Thyroid gland (tissue), 4 donors: Measurements from ENCODE around the gene KLK8. TPM values are rescaled to one million over a fixed set of nuclear protein-coding genes. Genes with fewer than 3 reads are reported as not detected.

ENCODE experiments used
- DNase-seq, 2 donors: peaks; one replicate each; pipeline ENCODE4 v3.0.0-alpha.2; 2019
- H3K27ac ChIP-seq, 3 donors: fragments of 200-600 bp; sonication (generic); 1 replicate in 2 of 3; 2 replicates in 1 of 3; pipeline ENCODE4 v1.5.1; 2016 to 2019; ENCODE audit warnings: mild to moderate bottlenecking in 1 of 3, moderate library complexity in 1 of 3
- H3K27me3 ChIP-seq: fragments of 200-600 bp; sonication (generic); one replicate; pipeline ENCODE4 v1.5.1; 2019
- H3K36me3 ChIP-seq, 2 donors: fragments of 200-600 bp; sonication (generic); one replicate each; pipeline ENCODE4 v1.5.1; 2016 to 2019
- H3K4me1 ChIP-seq, 2 donors: fragments of 200-600 bp; sonication (generic); one replicate each; pipeline ENCODE4 v1.5.1; 2017 to 2019
- H3K4me3 ChIP-seq, 3 donors: fragments of 200-600 bp; sonication (generic); replicated peaks in 1 of 3; 1 replicate in 2 of 3; 2 replicates in 1 of 3; pipeline ENCODE4 v1.5.1; 2016; ENCODE audit warnings: mild to moderate bottlenecking in 1 of 3
- H3K9me3 ChIP-seq: fragments of 200-600 bp; sonication (generic); one replicate; pipeline ENCODE4 v1.5.1; 2017
- POLR2A ChIP-seq, 2 donors: fragments of 450-650 bp; IDR thresholded peaks; one replicate each; pipeline ENCODE4 v1.6.1; 2017; ENCODE audit warnings: antibody characterized with exemption in 2 of 2, mild to moderate bottlenecking in 2 of 2, moderate library complexity in 1 of 2
- WGBS, 2 donors: methylation state at CpG; one replicate each; pipeline ENCODE4 v1.1.5; 2017; 5-methylcytosine and 5-hydroxymethylcytosine counted together
- intact Hi-C: fragments of 100-400 bp; cut with DNase I; formaldehyde crosslinking; loops from one replicate; pipeline ENCODE4 v1.15.1; 2023
- total RNA-seq, 4 donors: library from RNA; depleted of rRNA; stranded (reverse); fragments of >200 nt; gene quantifications; one replicate each; pipeline ENCODE4 v1.2.3, GENCODE V29; 2016
- TF ChIP-seq, protein P1 (sequence below), 6 experiments: fragments of 200-600 bp in 3 of 6; fragments of 450-650 bp in 3 of 6; sonication (generic) in 3 of 6; IDR thresholded peaks; one replicate each; pipeline ENCODE4 v1.5.1; 2016 to 2019; ENCODE audit warnings: antibody characterized with exemption in 6 of 6, mild to moderate bottlenecking in 2 of 6, inconsistent platforms in 1 of 6, moderate library complexity in 1 of 6

The KLK8 gene
- total RNA-seq, 4 donors from 2014 or later = 0.78 TPM; not detected in 3

DNA sequence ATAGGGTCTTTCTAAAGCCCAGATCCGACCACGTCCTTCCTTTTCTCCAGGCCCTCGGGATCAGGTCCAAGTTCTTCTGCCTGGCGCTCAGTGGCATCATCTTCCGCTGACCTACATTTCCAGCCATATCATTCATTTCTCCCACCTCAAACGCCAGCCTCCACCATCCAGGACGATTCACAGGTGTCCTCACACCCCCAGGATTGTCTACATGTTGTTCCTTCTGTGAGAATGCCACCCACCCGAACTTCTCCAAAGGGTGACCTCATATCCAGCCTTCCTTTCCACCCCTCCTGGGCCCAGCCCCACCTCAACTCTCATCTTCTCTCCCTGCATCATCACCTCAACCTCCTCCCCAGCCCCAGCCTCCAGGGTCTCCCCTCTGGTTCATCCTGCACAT lies 43.8 kb downstream of the KLK8 start:
- intact Hi-C loops = no loop called here
- Histone ChIP-seq H3K4me3 (no peak overlapping the region), H3K27me3 (no peaks in the 10 kb centered on the region), H3K36me3 (no peaks in the 10 kb centered on the region), H3K4me1 (no peaks in the 10 kb centered on the region), H3K27ac (no peak overlapping the region), H3K9me3 (no peaks in the 10 kb centered on the region)
- TF ChIP-seq, protein P1, sequence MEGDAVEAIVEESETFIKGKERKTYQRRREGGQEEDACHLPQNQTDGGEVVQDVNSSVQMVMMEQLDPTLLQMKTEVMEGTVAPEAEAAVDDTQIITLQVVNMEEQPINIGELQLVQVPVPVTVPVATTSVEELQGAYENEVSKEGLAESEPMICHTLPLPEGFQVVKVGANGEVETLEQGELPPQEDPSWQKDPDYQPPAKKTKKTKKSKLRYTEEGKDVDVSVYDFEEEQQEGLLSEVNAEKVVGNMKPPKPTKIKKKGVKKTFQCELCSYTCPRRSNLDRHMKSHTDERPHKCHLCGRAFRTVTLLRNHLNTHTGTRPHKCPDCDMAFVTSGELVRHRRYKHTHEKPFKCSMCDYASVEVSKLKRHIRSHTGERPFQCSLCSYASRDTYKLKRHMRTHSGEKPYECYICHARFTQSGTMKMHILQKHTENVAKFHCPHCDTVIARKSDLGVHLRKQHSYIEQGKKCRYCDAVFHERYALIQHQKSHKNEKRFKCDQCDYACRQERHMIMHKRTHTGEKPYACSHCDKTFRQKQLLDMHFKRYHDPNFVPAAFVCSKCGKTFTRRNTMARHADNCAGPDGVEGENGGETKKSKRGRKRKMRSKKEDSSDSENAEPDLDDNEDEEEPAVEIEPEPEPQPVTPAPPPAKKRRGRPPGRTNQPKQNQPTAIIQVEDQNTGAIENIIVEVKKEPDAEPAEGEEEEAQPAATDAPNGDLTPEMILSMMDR (IDR thresholded peaks at IDR 0.05) = no peak
- no peak for TF ChIP-seq POLR2A (IDR thresholded peaks at IDR 0.05)
- no peak for DNase-seq
- 80 to 84% methylated on average over 8 of the region's 8 CpGs for WGBS, 2 donors

DNA sequence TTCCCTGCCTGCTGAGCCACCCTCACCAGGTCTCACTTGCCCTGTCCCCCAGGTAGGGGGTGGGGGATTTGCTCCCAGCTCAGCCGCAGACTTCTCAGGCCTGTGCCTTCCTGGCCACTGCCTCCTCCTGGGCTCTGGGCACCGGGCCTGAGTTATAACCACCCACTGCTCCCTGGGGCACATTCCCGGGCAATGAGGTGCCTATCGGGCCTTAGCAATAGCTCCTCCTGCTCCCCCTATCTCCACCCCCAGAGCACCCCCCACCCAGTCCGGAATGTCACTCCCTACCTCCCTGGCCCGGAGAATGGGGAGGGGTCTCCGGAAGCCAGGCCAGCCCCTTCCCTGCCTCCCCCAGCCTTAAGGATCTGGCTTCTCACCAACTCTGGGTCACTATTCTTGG lies 48.5 kb downstream of the KLK8 start, which contains the start of gene KLK5:
Gene KLK5, minus strand, starts transcription at position 129 of the 400 bp plus-strand sequence. CDS start 381 bp downstream, outside the sequence.
- Histone ChIP-seq H3K27me3 (no peaks in the 10 kb centered on the region), H3K4me1 (no peaks in the 10 kb centered on the region), H3K27ac (no peak within 1 kb of the TSS), H3K9me3 (no peaks in the 10 kb centered on the region), H3K4me3 (no peak within 1 kb of the TSS), H3K36me3 (no peaks in the 10 kb centered on the region)
- intact Hi-C loops = no loop called here
- DNase-seq = no peak
- WGBS, 2 donors = 3 to 12% methylated on average over 4 to 6 of the region's 7 CpGs
- TF ChIP-seq, protein P1 (IDR thresholded peaks at IDR 0.05) = no peak
- TF ChIP-seq POLR2A (IDR thresholded peaks at IDR 0.05) = no peak

DNA sequence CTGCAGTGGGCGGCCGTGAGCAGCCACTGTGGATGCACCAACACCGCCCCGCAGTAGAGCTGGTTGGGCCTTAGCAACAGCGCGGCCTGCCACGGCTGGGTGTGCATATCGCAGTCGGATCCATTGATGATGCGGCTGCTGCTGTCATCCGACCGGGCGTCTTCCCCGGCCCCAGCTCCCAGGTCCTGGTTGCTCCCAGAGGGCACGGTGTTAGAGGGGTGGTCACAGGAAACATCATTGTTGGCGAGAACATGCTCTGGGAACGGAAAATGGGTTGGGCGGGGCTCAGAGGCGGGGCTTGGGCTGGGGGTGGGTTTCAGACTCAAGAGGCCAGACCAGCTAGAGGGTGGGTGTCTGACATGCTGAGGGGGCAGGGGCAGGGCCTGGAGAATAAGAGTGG lies 51.5 kb downstream of the KLK8 start:
- Histone ChIP-seq H3K4me3 (no peak overlapping the region), H3K4me1 (no peaks in the 10 kb centered on the region), H3K27me3 (no peaks in the 10 kb centered on the region), H3K36me3 (no peaks in the 10 kb centered on the region), H3K9me3 (no peaks in the 10 kb centered on the region), H3K27ac (no peak overlapping the region)
- DNase-seq = no peak
- no peak for TF ChIP-seq POLR2A (IDR thresholded peaks at IDR 0.05)
- TF ChIP-seq, protein P1 (IDR thresholded peaks at IDR 0.05) = no peak
- intact Hi-C loops = no loop called here
- WGBS, 2 donors = 58 to 75% methylated on average over 13 to 19 of the region's 19 CpGs

DNA sequence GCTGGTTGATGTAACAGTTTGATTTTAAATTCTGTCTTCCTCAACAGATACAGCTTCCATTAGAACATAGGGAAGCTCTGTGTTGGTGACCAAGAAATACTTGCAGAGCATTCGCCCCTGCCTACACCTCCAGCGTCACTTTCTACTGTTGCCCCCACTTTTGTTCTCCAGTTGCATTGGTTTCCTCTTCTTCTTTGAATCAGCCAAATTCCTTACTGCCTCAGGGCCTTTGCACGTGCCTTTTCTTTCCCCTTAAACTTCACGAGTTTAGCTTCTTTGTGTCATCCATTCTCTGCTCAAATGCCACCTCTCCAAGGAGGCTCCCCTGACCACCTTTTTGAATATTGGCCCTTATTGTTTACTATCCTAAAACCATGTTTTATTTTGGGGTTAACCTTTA lies 54.3 kb downstream of the KLK8 start:
- Histone ChIP-seq H3K27ac (no peak overlapping the region), H3K4me1 (no peaks in the 10 kb centered on the region), H3K36me3 (no peaks in the 10 kb centered on the region), H3K27me3 (no peaks in the 10 kb centered on the region), H3K4me3 (no peak overlapping the region), H3K9me3 (no peaks in the 10 kb centered on the region)
- WGBS, 2 donors = 83 to 86% methylated on average over 4 of the region's 4 CpGs
- intact Hi-C loops = no loop called here
- no peak for DNase-seq
- TF ChIP-seq POLR2A (IDR thresholded peaks at IDR 0.05) = no peak
- TF ChIP-seq, protein P1 (IDR thresholded peaks at IDR 0.05) = no peak

Other genes with a start within 250 kb of the KLK8 start
- gene GPR32, start 231.1 kb downstream of the KLK8 start, total RNA-seq = not detected
- not detected for gene ACP4, start 211.2 kb downstream of the KLK8 start, total RNA-seq
- 1 to 10 TPM in 2 of 4 donors, under 1 TPM in 1, not detected in 1; 0.67 to 6.6 (median 6.1) TPM for gene KLK1, start 177.8 kb downstream of the KLK8 start, total RNA-seq
- gene KLK15, start 168.0 kb downstream of the KLK8 start, total RNA-seq = 1 to 10 TPM in 2 of 4 donors, under 1 TPM in 1, not detected in 1; 0.81 to 2.8 (median 1.8) TPM
- gene KLK3, start 146.7 kb downstream of the KLK8 start, total RNA-seq = 1 to 10 TPM in 1 of 4 donors, under 1 TPM in 1, not detected in 2; 0.54 to 1.3 TPM
- gene KLK2, start 128.2 kb downstream of the KLK8 start, total RNA-seq = 10 to 100 TPM in 1 of 4 donors, 1 to 10 TPM in 3; 2.8 to 11.0 (median 5.0) TPM
- gene KLK4, start 90.2 kb downstream of the KLK8 start, total RNA-seq = 1 to 10 TPM in 3 of 4 donors, not detected in 1; 1.1 to 3.1 (median 1.9) TPM
- gene KLK5, start 48.6 kb downstream of the KLK8 start, total RNA-seq = under 1 TPM in 1 of 4 donors, not detected in 3; 0.44 TPM
- not detected for gene KLK6, start 32.0 kb downstream of the KLK8 start, total RNA-seq
- under 1 TPM in 2 of 4 donors, not detected in 2; 0.34 to 0.89 TPM for gene KLK7, start 17.7 kb downstream of the KLK8 start, total RNA-seq
- under 1 TPM in 1 of 4 donors, not detected in 3; 0.63 TPM for gene KLK10, start 18.1 kb upstream of the KLK8 start, total RNA-seq
- under 1 TPM in 2 of 4 donors, not detected in 2; 0.40 to 0.93 TPM for gene KLK11, start 25.0 kb upstream of the KLK8 start, total RNA-seq
- gene KLK12, start 33.4 kb upstream of the KLK8 start, total RNA-seq = not detected
- under 1 TPM in 2 of 4 donors, not detected in 2; 0.22 to 0.73 TPM for gene KLK13, start 63.5 kb upstream of the KLK8 start, total RNA-seq
- not detected for gene KLK14, start 81.3 kb upstream of the KLK8 start, total RNA-seq
- gene CTU1, start 106.8 kb upstream of the KLK8 start, total RNA-seq = 10 to 100 TPM in 2 of 4 donors, 1 to 10 TPM in 2; 7.5 to 13.6 (median 9.3) TPM
- gene SIGLEC9, start 123.3 kb upstream of the KLK8 start, total RNA-seq = 1 to 10 TPM; 1.2 to 3.1 (median 1.9) TPM
- gene SIGLEC7, start 140.7 kb upstream of the KLK8 start, total RNA-seq = 1 to 10 TPM in 1 of 4 donors, under 1 TPM in 1, not detected in 2; 0.54 to 1.0 TPM
- 1 to 10 TPM in 3 of 4 donors, under 1 TPM in 1; 0.54 to 4.0 (median 1.8) TPM for gene CD33, start 223.5 kb upstream of the KLK8 start, total RNA-seq
- not detected for gene SIGLECL1, start 249.5 kb upstream of the KLK8 start, total RNA-seq